GM18526 (cell line): ENCODE measurements around the gene SEMA4A.

Experiments
- POLR2A ChIP-seq: IDR thresholded peaks from 3 replicates; pipeline ENCODE4 v1.6.1; 2011; ENCODE audit not compliant: insufficient read length; ENCODE audit errors: extremely low read depth

Gene SEMA4A

DNA sequence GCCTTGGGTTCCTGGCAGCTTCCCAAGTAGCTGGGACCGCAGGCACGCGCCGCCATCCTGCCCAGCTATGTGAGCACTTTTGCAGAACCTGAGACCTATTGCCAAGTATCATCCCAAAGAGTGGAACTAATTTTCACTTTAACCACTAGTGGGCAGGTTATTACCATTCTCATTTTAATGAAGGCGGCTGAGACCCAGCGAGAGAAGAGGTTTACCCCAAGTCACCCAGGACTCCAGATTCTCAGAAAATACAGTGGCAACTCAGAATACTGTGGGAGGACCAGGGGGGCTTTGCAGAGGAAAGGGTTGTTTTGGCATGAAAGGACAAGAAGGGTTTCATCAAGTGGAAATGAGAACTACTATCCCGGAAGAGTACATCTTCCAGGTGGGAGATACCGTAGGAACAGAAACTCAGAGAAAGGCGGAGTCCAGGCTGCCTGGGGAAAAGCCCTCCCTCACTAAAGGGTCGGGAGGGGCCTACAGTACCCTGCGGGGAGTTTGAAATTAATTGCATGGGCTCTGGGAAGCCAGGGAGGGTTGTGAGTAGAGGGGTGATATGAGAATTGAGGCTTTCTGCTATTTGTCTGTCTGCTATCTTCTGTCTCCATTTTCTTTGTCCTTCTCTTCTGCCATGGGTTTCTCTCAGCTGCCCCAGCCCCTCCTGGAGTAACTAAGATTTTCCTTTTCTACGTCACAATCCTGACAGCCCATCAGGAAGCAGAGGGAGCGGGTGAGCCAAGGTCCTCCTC, 7.2 kb upstream of the SEMA4A start:
- no peak for TF ChIP-seq POLR2A

DNA sequence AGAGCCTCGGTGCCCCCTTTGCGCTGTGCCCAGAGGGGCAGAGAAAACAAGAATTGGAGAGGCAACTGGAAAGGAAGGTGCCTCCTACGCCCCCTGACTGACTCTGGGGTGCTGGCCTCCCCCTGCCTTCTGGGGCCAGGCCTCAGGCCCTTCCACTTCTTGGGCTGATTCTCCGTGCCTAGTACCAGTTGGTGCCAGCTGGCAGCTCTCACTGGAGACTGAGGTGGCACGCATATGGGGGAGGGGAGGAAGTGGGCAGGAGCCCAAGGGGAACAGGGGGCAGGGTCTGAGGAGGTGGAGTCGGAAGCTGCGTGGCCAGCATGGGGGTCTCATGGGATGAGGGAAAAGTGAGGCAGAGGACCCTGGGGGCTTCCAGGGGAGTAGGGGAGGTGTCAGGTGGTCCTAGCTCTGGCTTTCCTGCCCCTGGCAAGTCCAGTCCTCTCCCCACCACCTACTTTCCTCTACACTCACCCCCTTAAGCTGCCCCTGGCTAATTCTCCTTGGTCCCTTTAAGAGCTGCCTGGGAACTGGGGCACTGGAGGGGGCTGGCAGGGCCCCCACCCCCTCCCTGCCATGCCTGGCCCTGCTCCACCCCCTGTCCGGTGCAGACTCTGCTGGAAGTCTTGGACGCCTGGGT, 6.5 kb upstream of the SEMA4A start:
- peak; percentile 38 for TF ChIP-seq POLR2A

DNA sequence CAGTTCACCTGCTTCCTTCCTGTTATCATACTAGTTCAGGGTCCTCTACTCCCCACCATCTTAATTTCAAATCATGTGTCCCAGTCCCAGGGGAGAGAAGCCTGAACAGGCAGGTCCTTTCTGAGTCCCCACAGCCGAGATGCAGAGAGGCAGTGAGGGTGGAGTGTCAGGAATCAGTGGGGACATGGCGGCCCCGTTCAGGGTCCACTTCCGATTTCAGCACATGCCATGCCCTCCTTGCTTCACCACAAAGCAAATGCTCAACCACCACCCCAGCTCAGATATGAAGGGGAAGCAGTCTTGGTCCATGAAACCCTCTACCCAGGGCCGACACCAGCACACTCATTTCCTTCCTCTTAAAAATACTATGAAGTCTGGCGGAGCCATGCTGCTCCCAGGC, 5.2 kb upstream of the SEMA4A start:
- TF ChIP-seq POLR2A = peak; percentile 41

DNA sequence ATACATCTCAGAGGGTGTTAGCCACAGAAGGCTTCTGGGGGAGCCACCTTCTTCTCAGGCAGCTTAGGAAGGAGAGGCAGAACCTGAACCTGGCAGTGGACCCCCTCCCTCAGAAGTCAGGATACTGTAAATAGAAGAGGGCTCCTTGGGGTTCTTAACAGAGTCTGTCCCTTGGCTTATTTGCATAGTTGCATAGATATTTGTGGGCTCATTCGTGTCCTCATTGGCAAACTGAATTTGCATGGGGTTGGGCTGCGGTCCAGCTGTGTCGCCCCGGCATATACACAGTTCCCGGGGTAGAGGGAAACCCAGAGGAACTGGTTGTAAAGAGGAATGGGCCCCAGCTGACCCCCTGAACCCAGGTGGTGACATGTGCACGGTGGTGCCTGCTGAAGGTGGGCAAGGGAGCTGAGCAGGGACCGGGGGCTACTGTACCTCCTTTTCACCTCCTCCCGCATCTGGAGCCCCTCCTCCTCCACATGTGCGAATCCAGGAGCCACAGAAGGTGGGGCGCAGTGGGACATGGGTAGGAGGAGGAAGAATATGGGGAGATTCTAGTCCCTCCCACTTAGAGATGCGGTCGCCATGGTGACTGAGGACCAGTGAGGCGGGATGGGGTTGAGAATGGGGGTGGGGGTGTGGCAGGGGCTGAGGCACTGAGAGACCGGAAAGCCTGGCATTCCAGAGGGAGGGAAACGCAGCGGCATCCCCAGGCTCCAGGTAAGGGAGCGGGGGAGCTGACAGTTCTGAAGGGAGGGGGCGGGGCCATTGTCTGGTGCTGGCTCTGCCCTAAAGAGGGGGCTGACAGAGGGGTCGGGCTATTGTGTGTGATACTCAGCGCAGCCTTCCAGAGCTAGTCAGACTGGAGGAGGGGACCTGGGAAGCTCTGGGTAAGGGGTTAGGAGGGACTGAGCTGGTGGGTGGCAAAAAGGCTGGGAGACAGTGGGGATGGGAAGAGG, 3.7 kb upstream of the SEMA4A start:
- TF ChIP-seq POLR2A = peak; percentile 84

DNA sequence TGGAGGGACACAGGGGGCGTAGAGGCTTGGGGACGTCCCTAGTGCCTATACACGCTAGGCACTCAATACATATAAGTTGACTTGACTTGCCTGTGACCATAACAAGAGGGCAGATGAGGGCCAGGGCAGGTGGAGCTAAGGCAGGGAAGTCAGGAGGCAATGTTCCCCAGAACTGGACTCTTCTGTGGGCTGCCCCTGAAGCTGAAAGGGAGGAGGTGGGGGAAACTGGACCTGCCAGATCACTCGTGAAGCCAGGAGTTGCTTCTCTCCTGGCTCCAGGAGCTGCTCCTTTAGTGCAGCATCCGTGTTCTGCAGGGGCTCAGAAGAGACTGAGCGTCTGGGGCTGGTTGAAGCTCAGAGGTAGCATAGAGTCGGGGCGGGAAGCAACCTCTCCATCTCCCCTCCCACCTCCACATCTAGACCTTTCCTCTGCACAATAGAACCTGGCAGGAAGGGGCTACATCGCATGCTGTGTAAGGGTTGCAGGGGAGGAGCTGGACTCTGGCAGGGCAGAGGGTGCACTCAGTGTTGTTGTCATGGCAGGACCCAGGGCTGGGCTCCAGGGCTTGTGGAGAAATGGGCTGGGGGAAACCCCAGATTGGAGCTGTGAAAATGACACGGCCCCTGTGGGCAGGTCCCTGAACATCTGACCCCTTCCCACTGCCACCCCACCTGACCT, 2.9 kb upstream of the SEMA4A start:
- TF ChIP-seq POLR2A = no peak

DNA sequence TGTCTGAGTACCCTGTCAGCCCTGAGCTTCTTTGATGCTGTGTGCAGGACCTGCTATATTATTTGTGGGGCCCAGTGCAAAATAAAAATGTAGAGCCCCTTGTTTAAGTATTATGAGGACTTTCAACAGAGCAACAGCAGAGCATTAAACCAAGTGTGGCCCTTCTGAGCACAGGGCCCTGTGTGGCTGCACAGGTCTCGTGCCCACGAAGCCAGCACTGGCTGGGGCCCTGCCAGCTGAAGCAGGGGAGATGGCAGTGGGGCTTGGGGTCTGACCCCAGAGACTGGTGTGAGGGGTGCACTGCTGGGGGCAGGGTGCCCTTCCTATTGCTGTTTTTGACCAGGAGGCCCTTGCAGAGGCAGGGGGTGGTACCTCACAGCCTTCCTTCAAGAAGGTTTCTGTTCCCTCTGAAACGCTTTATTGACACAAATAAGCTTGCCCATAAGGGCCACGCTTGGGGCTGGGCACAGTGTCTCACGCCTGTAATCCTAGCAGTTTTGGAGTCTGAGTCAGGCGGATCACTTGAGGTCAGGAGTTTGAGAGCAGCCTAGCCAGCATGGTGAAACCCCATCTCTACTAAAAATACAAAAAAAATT, 2.2 kb upstream of the SEMA4A start:
- TF ChIP-seq POLR2A = no peak

DNA sequence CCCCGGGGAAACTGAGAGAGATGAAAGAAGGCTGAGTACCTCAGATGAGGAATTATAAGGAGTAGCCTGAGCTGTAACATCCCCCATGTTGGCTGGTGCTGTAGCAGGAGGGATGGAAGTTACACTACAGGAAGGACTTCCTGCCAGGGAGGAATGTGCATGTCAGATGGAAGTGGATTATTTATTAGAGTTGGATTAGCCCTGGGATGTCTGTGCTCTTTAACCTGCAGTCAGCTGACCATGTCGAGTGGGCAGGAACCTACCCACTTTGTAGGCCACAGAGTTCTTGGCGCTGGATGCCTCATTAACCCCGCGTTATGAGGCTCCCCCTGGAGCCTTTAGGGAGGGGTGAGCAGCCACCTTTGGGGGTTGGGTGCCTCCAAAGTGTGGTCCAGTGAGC, 757 bp upstream of the SEMA4A start:
- TF ChIP-seq POLR2A = no peak

DNA sequence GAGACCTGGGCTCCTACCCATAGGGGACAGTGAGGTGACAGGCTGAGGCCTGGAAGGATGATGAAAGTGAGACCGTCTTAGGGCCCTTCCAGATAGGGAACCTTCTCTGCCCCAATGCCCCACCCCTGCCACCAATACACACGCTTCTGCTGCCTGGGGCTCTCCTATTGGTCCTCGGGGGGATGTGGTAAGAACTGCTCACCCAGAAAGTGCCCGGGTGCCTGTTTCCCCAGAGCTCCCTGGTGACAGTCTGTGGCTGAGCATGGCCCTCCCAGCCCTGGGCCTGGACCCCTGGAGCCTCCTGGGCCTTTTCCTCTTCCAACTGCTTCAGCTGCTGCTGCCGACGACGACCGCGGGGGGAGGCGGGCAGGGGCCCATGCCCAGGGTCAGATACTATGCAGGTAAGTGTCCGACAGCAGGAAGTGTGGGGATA, 948 bp downstream of the SEMA4A start:
- TF ChIP-seq POLR2A = peak; percentile 88

DNA sequence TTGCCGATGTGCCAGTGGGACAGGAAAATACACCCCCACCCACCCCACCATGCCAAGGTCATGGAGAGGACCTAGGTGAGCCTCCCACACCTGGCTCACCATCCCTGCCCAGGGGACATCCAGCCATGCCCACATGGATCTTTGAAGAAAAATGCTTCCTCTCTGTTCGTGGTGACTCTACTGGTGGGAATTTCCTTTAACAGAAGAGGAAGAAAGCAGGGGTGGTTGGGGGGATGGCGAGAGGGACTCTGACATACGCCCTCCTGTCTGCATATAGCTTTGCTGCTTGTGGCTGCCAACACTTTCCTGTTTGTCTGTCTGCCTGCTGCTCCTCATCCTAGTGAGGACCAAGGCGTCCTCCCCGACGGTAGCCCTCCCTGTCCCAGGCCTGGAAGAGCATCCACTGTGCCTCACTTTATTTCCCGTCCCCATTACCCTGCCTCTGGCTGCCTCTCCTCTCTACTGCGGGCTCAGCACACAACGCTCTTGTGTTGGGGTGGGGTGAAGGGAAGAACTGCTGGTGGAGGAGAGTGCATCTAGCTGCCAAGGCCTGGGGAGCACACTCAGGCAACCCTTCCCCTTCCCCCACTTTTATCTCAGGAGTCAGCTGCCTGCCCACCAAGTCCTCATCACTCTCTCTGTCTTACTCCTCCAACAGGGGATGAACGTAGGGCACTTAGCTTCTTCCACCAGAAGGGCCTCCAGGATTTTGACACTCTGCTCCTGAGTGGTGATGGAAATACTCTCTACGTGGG, 2.5 kb downstream of the SEMA4A start:
- no peak for TF ChIP-seq POLR2A

DNA sequence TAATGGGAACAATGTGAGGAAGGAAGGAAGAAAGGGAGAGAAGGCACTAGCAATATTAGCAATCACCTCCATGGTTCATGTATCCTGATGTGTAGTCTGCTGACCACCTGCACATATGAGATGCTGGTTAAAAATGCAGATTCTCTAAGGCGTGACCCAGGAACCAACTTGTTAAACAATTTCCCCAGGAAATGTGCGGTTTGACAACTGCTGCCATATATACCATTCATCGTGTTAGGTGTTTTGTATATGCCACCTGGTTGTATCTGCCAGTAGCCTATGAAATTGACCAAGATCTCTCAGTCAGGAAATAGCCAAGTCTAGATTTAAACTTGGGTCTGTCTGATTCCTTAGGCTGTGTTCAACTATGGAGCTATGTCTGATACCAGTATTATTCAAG, 4.1 kb downstream of the SEMA4A start:
- peak; percentile 27 for TF ChIP-seq POLR2A

DNA sequence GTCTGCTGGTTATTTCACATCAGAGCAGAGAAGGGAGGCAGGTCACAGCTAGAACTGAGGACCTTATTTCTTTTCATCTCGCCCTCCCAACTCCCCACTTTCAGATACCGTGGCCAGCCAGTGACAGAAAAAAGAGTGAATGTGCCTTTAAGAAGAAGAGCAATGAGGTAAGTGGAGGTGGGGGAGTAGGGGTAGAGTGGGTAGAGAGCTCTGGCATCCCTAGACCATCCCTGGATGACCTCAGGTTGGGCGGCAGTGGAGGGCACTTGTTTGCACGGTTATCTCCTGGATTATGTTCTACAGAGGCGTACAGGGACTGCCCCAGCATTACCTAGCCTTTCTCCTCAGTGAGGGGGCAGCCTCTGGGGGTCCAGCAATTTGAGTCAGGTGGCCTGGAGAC, 4.6 kb downstream of the SEMA4A start:
- TF ChIP-seq POLR2A = no peak

DNA sequence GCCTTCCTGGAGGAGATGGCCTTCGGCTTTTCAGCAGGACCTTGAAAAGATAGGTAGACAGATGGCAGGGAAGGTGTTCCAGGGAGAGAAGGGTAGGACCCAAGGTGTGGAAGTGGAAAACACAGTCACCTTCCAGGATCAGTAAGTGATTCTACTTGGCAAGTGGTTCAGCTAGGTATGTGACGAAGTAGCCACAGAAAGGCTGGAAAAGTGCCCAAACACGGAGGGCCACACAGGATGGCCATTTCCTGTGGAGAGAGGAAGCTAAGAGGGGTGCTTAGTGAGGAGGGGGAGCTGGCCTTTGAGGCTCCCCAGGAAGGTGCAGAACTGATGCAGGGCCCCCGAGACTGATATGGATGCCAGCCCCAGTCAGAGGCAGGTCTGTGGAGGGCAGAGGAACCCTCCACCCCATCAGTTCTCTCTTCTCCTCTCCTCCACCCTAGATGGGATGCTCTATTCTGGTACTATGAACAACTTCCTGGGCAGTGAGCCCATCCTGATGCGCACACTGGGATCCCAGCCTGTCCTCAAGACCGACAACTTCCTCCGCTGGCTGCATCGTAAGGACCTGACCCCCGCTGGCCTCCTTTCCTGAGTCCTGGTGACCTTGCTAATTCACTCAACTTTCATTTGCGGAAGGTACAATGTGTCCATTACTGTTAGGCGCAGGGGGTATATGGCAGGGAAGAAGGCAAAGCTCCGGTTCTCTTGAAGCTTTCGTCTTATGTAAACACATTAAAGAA, 6.8 kb downstream of the SEMA4A start:
- TF ChIP-seq POLR2A = no peak

DNA sequence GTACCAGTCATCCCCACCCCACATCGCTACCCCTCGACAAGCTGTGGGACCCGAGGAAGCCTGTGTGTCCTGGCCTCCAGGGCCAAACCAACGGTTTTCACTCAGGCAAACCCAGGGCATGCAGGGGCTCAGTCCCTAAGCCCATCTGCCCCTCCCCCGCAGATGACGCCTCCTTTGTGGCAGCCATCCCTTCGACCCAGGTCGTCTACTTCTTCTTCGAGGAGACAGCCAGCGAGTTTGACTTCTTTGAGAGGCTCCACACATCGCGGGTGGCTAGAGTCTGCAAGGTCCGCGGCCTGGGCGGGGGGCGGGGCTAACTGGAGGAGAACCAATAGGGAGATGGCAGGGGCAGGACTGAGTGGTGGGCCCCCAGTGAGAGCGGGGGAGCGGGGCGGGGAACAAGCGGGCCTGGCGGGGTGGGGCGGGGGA, 7.4 kb downstream of the SEMA4A start:
- TF ChIP-seq POLR2A = no peak
